MCF 10A (cell line): ENCODE measurements around the gene SOX10. TPM values are rescaled to one million over a fixed set of nuclear protein-coding genes. Genes with fewer than 3 reads are reported as not detected.

Source experiments
- BruUV-seq: library from RNA; stranded (reverse); fragments of 400-500 nt; replicated peaks from 2 replicates; lab custom pipeline; 2021; lab: Mats Ljungman, UMichigan
- CTCF ChIA-PET: fragments of 300-600 bp; sonication (Branson Sonifier 250); formaldehyde crosslinking; extraction: SDS; loops from one replicate; lab custom pipeline; 2021; ENCODE audit warnings: antibody characterized with exemption, inconsistent platforms; lab: Yijun Ruan, JAX
- POLR2A ChIA-PET: fragments of 300-600, 350-650 bp; sonication (Branson Sonifier 250); formaldehyde crosslinking; extraction: SDS; loops from one replicate; lab custom pipeline; 2020; ENCODE audit warnings: antibody characterized with exemption, inconsistent platforms; lab: Yijun Ruan, JAX
- DNase-seq: peaks from one replicate; pipeline ENCODE4 v3.0.0-alpha.2; 2018; ENCODE audit not compliant: unreplicated experiment
- H3K27ac Mint-ChIP-seq: one replicate; pipeline ENCODE4 v1.8.0; 2022; ENCODE audit warnings: mild to moderate bottlenecking, low read depth, mixed read lengths; ENCODE audit not compliant: unreplicated experiment
- H3K27me3 Mint-ChIP-seq: one replicate; pipeline ENCODE4 v1.8.0; 2022; ENCODE audit warnings: mixed read lengths; ENCODE audit not compliant: insufficient read depth, unreplicated experiment
- H3K36me3 Mint-ChIP-seq: one replicate; pipeline ENCODE4 v1.8.0; 2022; ENCODE audit warnings: mild to moderate bottlenecking, moderate library complexity, mixed read lengths; ENCODE audit not compliant: insufficient read depth, unreplicated experiment
- H3K4me1 Mint-ChIP-seq: one replicate; pipeline ENCODE4 v1.8.0; 2022; ENCODE audit warnings: mixed read lengths; ENCODE audit not compliant: insufficient read depth, unreplicated experiment
- H3K4me3 Mint-ChIP-seq: one replicate; pipeline ENCODE4 v1.8.0; 2022; ENCODE audit warnings: mild to moderate bottlenecking, moderate library complexity, mixed read lengths; ENCODE audit not compliant: unreplicated experiment
- H3K9me3 Mint-ChIP-seq: one replicate; pipeline ENCODE4 v1.8.0; 2022; ENCODE audit warnings: mixed read lengths; ENCODE audit not compliant: unreplicated experiment
- CTCF ChIP-seq: fragments of 200-600 bp; IDR thresholded peaks from one replicate; pipeline ENCODE4 v1.8.0; 2022; ENCODE audit warnings: antibody characterized with exemption, mild to moderate bottlenecking; ENCODE audit not compliant: unreplicated experiment
- intact Hi-C: fragments of 100-400 bp; cut with micrococcal nuclease; formaldehyde crosslinking; loops from 2 replicates; pipeline ENCODE4 v1.14.1; 2022
- total RNA-seq: library from RNA; stranded (reverse); gene quantifications from 2 replicates; pipeline ENCODE4 v1.2.3, GENCODE V29; 2022

SOX10 gene
- total RNA-seq, 1 experiment from 2014 or later = not detected

GRCh38 chr22:37933711-37934376, 50.5 kb downstream of the SOX10 start:
- peak; percentile 95 for DNase-seq
- POLR2A ChIA-PET = interaction anchor here (0.6 to 4.7 kb wide), 11 partner anchors 14 to 762 kb away, joined by 3 to 34 read pairs (median 6); partner anchors contain the start of genes ANKRD54, C22orf23, MICALL1 and POLR2F
- Mint-ChIP-seq H3K4me3 (peak overlapping the region; percentile 16), H3K9me3 (no peaks in the 10 kb centered on the region), H3K4me1 (peaks cover 17% of the 10 kb centered on the region), H3K27ac (no peak overlapping the region), H3K27me3 (no peaks in the 10 kb centered on the region), H3K36me3 (peaks cover 96% of the 10 kb centered on the region)
- TF ChIP-seq CTCF = peak; percentile 90
- BruUV-seq = no TSS peak
- intact Hi-C loops = loop anchor here (1.0 kb wide), 4 partner anchors 19 to 117 kb away; partner anchors contain the start of genes C22orf23 and POLR2F
- CTCF ChIA-PET = interaction anchor here (0.6 to 4.6 kb wide), 25 partner anchors 10 to 425 kb away, joined by 3 to 22 read pairs (median 5); partner anchors contain the start of genes C22orf23, MICALL1 and POLR2F

GRCh38 chr22:37932821-37933578, 51.4 kb downstream of the SOX10 start:
- peaks cover 22% of the 10 kb centered on the region for H3K4me1 Mint-ChIP-seq
- peak; percentile 11 for DNase-seq
- CTCF ChIA-PET = interaction anchor here (0.6 to 4.6 kb wide), 15 partner anchors 9 to 424 kb away, joined by 3 to 22 read pairs (median 5); partner anchors contain the start of gene MICALL1
- H3K9me3 Mint-ChIP-seq = no peaks in the 10 kb centered on the region
- BruUV-seq = no TSS peak
- H3K27ac Mint-ChIP-seq = no peak overlapping the region
- POLR2A ChIA-PET = interaction anchor here (0.5 to 4.7 kb wide), 10 partner anchors 9 to 131 kb away, joined by 3 to 34 read pairs (median 6); partner anchors contain the start of genes ANKRD54, C22orf23, MICALL1 and POLR2F
- peaks cover 96% of the 10 kb centered on the region for H3K36me3 Mint-ChIP-seq
- TF ChIP-seq CTCF = no peak
- intact Hi-C loops = loop anchor here (1.0 kb wide), 1 partner anchor 46 kb away; no protein-coding TSS in a partner anchor
- H3K27me3 Mint-ChIP-seq = no peaks in the 10 kb centered on the region
- peak overlapping the region; percentile 12 for H3K4me3 Mint-ChIP-seq

- H3K9me3 Mint-ChIP-seq = no peaks in the 10 kb centered on the region
- ChIA-PET CTCF (interaction anchor here (0.7 to 4.6 kb wide), 13 partner anchors 11 to 749 kb away, joined by 3 to 22 read pairs (median 4); partner anchors contain the start of gene MICALL1), POLR2A (interaction anchor here (0.7 to 4.7 kb wide), 5 partner anchors 10 to 45 kb away, joined by 3 to 34 read pairs (median 6); partner anchors contain the start of gene MICALL1)
- DNase-seq = no peak
- intact Hi-C loops = no loop called here
- H3K27me3 Mint-ChIP-seq = no peaks in the 10 kb centered on the region
- peaks cover 22% of the 10 kb centered on the region for H3K4me1 Mint-ChIP-seq
- H3K36me3 Mint-ChIP-seq = peaks cover 96% of the 10 kb centered on the region
- no peak overlapping the region for H3K4me3 Mint-ChIP-seq
- no TSS peak for BruUV-seq
- H3K27ac Mint-ChIP-seq = no peak overlapping the region
- no peak for TF ChIP-seq CTCF
Observed at GRCh38 chr22:37932401-37932800, 52.0 kb downstream of the SOX10 start.
